T-helper 1 cell (primary cell): ENCODE results near the gene UGT1A4.

Source experiments
- DNase-seq, 5 donors: peaks; one replicate each; pipeline ENCODE4 v3.0.0-alpha.2; 2012 to 2020

UGT1A4 gene

DNA sequence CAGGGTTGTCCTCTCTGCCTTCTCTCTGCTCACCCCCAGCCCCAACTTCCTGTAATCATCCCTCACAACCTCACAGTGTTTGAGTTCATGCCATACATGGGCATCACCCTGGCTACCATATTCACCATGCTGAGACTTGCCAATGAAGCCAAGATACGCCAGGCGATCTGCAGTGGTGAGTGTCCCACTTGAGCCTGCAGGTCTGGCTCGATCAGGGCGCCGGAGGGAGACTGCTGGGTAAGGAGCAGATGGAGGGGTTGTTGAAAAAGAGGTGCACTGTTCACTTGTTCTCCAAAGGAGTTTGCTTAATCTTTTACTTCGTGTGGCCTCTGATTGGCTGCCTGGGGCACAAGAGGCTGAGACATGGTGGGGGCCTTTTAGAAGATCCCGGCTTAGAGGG lies 74.2 kb downstream of the UGT1A4 start:
- no peak for DNase-seq

DNA sequence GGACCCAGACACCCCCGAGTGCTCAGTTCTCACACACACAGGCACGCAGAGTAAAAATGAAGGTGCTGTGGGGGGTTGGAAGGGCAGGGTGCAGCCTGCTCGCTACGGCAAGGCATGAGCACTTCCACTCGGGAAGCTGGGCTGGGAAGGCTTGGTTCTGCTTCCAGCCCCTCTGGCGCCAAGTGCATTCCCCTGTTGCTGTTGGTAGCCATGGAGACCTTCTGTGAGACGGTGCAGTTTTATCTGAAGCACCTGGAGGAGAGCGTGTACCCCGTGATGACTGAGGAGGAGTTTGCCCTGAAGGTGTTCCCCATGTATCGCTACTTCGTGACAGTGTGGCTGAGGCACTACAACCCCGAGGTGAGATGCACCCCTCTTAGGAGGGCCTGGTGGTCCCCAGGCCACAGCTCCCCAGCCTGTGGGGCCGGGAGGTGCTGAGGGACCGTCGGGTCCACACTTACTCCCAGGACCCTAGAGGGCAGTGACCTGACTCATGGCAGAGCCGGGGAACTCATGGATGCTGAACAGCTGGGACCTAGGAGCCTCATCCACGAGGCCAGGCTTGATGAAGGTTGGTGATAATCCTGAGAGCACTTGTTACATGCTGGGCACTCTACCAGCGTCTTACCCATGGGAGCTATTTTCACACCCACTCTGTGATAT lies 75.1 kb downstream of the UGT1A4 start:
- no peak for DNase-seq

DNA sequence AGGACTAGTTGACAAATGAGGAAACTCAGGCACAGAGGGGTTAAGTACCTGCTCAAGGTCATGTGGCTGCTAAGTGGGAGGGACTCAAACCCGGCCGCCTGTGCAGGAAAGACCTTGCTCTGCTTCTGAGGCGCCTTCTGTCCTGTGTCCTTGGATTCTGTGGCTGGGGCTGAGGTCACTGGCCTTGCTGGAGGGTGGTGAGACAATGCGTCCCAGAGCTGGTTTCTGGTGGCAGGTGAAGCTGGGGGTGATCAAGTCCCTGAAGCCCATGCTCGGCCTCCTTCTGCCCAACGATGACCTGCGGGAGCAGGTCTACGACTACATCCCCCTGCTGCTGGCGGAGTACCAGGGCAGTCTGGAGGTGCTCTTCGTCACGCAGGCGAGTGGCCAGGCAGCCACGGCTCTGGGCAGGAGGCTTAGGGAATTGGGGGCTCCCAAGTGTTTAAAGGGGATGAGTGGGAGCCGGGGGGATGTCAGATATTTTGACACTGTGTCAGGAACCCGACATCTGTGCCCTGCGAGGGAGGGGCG lies 75.7 kb downstream of the UGT1A4 start:
- no peak for DNase-seq

DNA sequence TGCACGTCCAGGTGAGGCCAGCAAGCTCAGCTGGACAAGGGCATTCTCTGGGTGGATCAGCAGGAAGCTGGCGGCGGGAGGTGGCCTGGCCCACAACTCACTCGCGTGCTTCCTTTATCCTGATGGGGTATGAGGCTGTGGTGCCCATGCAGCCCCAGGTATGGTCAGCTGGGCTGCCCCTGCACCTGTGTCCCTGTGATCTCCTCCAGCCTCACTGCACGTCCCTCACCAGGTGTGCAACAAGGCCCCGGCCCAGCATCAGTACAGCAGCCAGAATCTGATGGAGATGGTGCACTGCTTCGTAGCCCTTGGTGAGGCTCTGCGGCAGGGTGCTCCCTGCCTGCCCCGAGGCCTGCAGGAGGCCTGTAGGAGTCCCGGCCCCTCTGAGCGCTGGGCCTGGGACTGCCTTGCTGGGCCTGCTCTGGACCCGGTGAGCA lies 77.2 kb downstream of the UGT1A4 start:
- no peak for DNase-seq

DNA sequence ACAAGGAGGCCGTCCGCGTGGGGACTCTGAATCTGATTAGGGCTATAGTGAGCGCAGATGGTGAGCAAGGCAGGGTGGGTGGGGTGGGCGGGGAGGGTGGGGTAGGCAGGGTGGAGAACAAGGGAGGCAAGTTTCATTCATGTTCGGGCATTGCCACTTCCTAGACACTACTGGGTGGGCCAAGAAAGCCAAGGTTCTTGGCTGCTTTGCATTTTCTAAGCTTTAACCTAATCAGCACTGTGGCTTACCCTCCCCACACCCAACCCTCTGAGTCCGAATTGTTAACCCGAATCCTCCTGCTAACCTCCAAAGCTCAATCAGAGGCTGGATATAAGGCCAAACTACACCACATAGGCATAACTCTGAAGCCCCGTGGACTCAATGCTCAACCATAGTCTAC lies 77.7 kb downstream of the UGT1A4 start:
- no peak for DNase-seq

DNA sequence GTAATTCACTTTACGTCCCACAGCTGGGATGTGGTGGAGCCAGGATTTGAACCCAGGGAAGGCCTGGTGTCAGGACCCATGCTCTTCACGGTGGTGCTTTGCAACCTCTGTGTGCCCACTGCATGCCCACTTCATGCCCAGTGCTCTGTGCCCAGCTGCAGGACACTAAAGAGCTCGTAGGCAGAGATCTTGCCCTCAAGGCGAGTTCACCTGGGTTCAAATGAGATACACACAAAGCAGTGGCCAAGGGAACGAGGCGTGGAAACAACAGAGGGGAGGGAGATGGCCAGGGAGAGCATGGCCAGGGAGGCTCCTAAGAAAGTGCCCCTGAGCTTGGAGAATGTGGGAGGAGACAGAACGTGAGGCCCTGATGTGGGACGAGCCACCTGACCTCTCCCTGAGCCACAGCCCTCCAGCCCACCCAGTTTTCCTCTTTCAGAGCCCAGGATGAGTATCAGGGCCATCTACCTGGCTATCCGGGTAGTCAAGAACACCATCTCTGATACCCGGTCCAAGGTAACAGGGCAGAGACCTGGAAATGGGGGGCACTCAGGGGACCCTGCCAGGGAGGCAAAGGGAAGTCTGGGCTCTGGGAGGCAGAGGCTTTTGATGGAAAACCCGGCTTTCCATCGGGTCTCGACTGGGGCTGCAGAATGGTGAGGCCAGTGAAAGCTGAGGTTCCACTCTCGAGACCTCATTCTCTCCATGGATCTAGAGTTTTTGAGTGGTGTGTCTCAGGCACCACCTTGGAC lies 80.0 kb downstream of the UGT1A4 start:
- DNase-seq, result no peak

DNA sequence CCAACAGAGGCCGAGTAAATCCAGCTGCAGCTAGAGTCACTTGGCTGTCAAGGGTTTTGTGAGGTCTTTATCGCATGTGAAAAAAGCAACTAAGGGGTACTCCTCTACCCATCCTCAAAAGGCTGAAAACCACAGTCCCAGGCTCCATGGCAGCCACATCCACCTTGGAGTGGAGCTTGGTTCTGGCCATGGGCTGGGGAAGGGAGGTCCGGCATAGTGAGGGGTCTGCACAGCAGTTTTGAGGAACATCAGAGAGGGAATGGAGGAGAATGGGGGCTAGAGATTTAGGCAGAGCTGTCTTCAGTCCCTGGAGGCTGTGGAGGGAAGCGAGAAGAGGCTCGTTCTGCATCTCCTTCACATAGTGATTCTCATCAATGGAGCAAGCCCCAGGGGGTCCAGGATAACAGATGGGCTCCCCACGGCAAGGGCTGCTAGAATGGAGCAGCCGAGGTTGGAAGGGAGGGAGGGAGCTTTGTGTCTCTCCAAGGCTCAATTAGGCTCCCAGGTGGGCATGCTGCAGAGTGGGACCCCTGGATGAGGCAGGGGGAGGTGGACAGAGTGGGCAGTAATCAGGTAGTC lies 80.6 kb downstream of the UGT1A4 start:
- DNase-seq, result no peak

DNA sequence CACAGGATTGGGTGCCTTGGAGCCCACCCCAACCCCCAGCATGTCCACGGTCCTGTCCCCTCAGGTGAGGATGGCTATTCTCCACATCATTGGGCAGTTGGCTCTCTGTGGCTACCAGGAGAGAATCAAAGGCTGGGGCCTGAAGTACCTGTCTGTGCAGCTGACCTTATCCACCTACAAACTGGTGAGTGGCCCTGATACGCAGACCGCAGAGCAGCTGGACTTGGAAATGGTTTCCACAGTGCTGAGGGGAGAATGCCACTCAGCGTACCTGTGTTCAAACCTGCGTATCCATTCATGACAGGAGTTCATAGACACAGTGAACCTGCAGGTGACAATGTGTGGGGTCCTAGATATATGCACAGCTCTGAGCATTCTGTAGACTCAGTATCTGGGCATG lies 81.2 kb downstream of the UGT1A4 start:
- no peak for DNase-seq

DNA sequence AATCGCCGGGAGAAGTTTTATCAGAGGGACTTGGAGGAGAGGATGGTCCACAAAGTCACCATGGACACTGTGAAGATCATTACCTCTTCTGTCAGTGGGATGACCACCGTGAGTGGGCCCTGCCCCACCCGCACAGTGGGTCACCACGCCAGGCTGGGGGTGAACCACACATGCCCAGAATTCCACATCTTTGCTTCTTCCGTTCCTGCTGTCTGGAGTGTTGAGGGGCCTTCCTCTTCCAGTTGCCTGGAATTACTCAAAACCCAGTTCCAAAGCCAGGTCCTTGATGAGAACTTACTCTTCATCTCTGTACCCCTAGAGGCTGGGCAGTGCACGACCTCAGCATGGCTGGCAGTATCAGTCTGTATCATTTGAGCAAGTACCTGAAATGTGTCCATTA lies 81.7 kb downstream of the UGT1A4 start:
- no peak for DNase-seq

DNA sequence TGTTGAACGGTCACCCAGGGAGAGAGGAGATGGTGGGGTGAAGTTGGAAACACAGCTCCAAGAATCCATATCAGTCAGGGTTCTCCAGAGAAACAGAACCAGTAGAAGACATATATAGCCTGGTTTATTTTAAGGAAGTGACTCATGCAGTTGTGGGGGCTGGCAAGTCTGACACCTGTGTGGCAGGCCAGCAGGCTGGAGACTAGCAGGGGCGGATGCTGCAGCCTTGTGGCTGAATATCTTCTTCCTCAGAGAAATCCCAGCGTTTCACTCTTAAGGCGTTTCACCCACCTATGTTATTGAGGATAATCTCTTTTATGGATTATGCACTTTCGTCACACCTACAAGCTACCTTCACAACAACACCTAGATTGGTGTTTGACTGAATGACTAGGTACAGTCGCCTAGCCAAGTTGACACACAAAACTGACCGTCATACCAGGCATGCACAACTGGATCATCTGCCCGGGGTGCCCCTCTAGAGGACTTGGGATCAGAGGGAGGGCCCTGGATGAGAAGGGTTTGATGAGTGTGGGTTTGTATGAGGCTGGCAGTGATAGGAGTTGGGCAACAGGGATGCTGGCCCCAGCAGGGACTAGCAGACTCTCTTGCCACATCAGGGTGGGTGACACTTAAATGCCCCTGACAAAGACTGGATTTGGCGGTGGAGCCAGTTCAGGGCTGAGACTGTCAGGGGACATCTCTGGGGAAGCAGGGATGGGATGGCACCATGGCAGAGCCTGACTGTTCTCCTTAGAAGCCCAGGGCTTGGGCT lies 83.0 kb downstream of the UGT1A4 start:
- DNase-seq, result no peak

DNA sequence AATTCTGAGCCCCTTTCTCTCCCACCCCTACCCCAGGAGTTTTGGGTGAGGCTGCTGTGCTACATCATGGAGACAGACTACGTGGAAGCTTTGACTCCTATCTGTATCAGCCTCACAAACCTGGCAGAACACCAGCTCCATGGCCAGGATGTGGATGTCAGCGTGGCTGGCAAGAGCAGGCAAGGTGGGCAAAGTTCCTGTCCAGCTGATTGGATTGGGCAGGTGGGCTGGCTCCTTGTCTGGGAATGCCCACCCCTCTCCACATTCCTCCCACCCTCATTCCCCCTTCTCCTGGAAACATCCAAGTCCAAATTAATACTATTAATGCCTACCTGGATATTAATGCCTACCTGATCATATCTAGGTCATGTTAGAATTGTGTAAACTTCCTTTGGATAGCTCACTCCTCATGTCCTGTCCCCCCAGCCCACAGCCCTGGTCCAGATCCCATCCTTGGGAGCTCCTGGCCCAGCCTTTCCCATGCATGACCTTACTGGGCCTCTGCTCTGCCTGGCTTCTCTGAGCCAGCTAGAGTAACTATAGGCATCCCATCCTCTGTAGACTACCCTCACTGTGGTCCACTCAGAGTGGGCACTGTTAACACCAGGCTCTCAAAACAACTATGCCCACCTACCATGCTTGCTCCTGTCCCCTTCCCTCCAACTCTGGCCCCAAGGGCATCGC lies 83.7 kb downstream of the UGT1A4 start:
- no peak for DNase-seq

DNA sequence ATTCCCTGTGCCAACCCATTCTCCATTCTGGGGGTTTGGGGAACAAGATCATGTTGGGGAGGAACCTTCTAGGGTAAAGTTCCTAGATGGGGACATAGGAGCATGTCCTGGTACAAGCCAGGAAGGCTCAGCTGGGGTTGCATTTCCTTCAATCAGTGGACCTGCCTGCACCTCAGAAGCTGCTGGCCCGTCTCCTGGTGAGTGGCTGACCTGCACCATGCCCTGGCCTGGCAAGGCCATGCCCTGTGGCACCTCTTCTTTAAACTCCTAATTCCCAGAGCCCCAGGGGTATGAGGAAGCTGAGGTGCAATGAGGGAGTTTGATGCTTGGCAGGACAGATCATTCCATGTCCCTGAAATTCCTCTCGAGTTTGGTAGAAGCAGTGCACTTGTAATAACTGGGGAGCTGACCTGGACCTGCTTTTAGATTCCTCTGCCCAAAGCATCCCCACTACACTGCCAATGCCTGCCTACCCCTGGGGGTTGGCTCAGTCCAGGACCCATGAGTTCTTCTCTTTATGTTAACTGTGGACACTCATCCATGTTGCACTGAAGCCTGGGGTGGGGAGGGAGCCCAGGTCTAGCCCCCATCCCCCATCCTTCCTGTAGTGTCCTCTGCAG lies 84.9 kb downstream of the UGT1A4 start:
- DNase-seq, result no peak

DNA sequence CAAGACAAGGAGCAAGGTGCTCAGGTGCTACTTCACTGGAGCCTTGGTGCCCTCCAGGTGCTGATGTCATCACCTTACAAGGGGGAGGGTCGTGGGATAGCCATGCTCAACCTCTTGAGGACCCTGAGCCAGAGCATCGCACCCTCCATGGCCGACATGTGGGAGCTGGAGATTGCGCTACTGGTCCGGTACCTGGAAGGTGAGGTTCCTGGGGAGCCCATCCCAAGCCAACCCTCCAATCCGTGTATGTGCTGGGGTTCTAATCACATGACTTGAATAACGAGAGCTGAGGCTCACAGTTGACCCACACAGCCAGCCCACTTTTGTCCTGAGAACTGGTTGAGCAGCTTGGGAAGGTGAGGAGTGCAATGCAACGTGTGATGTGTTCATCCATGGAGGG lies 85.5 kb downstream of the UGT1A4 start:
- DNase-seq, result no peak

DNA sequence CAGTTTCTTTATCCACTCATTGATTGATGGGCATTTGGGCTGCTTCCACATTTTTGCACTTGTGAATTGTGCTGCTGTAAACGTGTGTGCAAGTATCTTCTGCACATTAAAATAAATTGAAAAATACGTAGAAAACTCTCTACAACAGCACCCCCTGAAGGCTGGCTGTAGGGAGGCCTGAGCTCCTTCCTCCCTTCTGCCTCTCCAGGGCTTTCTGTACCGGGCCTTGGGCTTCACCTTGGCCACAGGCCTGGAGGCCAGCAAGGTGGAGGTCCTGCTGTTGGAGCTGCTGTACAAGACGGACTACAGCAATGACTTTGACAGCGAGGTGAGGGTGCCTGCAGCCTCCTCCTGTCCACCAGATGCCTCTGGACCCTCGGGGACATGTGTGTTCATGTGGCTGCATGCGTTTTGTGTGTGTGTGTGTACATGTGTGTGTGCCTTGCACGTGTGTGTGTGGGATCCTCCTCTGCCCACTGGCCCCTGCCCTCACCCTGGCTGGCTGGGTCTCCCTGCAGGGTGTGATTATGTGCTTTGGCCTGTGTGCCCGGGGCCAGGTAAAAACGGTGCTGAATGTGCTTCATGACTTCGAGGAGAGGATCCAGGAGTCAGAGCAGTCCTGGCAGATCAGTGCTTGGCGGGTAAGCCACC lies 88.8 kb downstream of the UGT1A4 start:
- DNase-seq, result no peak

DNA sequence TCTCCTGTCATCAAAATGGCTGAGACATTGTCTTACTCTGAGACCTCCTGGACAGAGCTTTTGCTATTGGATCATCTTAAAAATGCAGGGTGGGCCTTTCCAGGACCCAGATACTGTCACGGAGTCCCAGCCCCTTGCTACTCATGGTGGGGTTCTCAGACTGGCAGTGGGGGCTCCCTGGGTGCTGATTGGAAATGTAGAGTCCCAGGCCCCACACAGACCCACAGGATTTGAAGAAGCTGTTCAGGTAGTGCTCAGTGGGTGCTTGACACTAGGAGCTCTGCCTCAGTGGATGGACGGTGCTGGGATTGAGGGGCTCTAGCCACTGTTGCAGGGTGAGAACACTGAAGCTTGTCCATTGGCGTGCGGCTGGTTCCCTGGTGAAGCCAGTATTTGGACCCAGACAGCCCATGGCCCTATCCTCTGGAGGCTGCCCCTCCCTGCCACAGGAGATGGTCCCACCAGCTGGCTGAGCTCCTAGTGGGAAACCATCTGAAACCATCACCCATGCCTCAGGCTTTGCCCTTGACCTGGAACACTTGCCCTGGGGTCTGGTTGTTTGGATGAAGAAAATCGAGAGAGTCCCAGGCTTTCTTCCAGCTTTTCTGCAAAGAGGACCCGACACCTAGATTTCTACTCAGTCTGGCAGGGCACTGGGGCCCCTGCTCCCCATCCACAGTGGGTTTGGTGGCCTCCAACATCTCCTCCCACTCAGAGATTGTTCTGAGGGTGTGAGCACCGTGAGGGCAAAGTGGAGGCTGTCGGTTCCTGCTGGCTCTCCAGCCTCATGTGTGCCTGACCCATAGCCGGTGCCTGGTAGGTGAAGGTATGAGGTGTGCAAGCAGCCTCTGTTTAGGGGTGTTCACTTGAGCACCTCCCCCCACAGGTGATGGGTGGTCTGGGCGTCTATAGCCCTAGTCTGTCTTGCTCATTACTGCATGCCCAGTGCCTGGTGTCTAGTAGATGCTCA lies 89.7 kb downstream of the UGT1A4 start:
- no peak for DNase-seq

DNA sequence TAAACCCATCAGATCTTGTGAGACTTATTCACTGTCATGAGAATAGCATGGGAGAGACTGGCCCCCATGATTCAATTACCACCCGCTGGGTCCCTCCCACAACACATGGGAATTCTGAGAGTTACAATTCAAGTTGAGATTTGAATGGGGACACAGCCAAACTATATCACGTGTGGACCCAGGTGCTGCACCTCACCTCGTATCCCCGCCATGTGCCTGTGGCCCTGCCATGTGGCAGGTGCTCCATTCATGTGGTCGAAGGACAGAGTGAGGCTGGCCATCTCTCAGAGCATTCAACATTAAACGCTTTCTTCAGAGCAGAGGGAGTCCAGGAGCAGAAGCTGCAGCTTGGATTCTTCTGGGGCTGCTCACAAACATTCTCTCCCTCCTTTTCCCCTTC lies 91.8 kb downstream of the UGT1A4 start:
- DNase-seq, result no peak

DNA sequence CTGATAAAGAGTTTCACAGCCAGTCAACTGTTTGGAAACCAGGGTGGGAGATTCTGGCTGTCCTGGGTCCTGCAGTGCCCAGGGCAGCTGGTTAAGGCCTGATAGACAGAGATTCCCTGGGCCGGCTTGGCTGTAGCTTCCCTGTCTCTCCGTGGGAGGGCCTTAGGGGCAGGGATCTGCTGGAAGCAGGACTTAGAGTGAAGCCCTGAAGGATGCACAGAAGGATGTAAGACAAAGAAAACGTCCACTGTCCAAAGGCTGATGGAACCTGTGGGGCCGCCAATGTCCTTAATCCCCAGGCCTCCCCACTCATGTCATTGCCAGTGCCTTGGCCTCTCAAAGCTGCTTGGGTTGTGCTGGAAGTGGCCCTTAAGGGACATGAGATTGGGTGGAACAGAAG lies 92.6 kb downstream of the UGT1A4 start:
- no peak for DNase-seq

DNA sequence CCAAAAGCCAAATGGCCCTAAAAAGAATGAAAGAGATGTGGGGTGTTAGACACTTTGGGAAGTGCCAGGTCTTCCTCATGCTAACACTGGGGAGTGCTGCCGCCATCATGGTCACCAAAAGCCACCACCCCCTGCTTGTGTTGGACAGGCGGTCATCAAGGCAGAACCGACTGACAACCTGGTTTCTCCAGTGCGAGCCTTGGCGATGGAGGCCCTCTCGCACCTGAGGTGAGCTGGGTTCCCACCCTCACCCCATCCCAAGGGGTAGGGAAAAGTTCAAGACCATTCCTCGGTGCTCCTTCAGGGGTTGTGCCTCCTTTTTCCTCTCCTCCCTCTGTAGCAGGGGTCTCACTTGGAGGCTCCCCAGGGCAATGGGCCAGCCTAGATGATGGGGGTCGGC lies 93.2 kb downstream of the UGT1A4 start:
- DNase-seq, result no peak

DNA sequence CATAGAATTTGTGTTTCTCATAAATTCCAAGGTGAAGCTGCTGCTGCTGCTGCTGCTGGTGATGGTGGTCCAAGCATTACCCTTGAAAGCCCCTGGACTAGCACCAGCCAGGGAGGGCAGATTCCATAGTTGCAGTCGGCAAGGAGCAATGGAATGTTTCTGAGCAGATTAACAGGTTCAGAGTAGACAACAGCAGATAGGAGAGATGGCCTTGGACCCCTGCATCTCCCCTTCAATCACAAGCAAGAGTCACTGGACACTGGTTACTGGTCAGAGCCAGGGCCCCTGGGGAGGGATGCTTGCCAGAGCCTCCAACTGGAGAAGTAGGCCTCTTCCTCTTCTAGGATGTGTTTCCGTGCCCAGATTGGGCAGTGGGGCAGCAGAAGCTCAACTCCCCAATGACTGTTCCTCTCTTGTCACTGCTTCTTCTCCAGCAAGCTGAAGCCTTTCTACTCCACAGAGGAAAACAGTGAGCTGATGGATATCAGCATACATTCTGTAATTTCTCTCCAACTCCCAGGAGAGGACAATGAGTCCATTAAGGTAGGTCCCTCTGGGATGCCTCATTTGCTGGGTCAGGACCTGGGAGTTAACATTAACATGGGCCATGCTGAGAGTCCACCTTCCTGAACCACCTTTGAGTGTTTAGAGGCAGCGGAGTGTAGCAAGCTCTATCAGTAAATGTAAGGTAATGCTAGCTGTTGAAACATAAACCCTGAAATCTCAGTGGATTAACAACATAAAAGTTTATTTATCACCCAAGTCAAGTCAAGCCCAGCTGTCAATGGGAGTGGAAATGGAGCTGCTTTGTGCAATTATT lies 94.9 kb downstream of the UGT1A4 start:
- no peak for DNase-seq
